Hepatocyte (in vitro differentiated cells): ENCODE data around the gene EPHA4.

Experiments
- EZH2 ChIP-seq: fragments of 200-600 bp; sonication (generic); IDR thresholded peaks from 2 replicates; pipeline ENCODE4 v1.6.1; 2016; ENCODE audit warnings: antibody characterized with exemption, mild to moderate bottlenecking, borderline replicate concordance
- TF ChIP-seq, protein P1 (sequence below): fragments of 200-600 bp; sonication (generic); IDR thresholded peaks from 2 replicates; pipeline ENCODE4 v1.5.1; 2016; ENCODE audit warnings: antibody characterized with exemption, mild to moderate bottlenecking; ENCODE audit not compliant: poor library complexity

- TF ChIP-seq, protein P1, sequence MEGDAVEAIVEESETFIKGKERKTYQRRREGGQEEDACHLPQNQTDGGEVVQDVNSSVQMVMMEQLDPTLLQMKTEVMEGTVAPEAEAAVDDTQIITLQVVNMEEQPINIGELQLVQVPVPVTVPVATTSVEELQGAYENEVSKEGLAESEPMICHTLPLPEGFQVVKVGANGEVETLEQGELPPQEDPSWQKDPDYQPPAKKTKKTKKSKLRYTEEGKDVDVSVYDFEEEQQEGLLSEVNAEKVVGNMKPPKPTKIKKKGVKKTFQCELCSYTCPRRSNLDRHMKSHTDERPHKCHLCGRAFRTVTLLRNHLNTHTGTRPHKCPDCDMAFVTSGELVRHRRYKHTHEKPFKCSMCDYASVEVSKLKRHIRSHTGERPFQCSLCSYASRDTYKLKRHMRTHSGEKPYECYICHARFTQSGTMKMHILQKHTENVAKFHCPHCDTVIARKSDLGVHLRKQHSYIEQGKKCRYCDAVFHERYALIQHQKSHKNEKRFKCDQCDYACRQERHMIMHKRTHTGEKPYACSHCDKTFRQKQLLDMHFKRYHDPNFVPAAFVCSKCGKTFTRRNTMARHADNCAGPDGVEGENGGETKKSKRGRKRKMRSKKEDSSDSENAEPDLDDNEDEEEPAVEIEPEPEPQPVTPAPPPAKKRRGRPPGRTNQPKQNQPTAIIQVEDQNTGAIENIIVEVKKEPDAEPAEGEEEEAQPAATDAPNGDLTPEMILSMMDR = no peak
- TF ChIP-seq EZH2 = no peak
These were observed 179.7 kb downstream of the EPHA4 start for GRCh38 chr2:221392228-221392881.
